ENCODE results near the gene RAET1G.

The RAET1G gene

DNA sequence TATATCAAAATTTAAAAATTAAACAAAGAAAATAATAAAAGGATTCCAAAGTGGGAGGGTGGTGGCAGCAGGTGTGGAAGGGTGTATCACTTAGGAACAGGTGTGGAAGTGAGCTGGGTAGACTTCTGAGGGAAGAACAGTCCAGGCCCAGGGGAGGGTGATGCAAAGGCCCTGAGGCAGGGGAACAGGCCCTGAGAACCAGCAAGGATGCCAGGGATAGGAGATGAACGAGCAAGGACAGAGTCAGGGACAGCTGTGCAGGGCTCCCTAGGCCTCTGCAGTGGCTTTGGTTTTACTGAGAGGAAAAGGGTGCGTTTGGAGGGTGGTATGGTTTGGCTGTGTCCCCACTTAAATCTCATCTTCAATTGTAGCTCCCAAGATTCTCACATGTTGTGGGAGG, 15.6 kb downstream of the RAET1G start:
- no peak overlapping the region for H3K4me3 ChIP-seq (replicated peaks in 1 of 2; ENCODE audit: low read depth in 2 of 2, low read length in 2 of 2)
- TF ChIP-seq, protein P1, sequence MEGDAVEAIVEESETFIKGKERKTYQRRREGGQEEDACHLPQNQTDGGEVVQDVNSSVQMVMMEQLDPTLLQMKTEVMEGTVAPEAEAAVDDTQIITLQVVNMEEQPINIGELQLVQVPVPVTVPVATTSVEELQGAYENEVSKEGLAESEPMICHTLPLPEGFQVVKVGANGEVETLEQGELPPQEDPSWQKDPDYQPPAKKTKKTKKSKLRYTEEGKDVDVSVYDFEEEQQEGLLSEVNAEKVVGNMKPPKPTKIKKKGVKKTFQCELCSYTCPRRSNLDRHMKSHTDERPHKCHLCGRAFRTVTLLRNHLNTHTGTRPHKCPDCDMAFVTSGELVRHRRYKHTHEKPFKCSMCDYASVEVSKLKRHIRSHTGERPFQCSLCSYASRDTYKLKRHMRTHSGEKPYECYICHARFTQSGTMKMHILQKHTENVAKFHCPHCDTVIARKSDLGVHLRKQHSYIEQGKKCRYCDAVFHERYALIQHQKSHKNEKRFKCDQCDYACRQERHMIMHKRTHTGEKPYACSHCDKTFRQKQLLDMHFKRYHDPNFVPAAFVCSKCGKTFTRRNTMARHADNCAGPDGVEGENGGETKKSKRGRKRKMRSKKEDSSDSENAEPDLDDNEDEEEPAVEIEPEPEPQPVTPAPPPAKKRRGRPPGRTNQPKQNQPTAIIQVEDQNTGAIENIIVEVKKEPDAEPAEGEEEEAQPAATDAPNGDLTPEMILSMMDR (IDR thresholded peaks at IDR 0.05; ENCODE audit: low read depth, low read length), result no peak
- DNase-seq (ENCODE audit: low read depth in 2 of 2), result no peak

DNA sequence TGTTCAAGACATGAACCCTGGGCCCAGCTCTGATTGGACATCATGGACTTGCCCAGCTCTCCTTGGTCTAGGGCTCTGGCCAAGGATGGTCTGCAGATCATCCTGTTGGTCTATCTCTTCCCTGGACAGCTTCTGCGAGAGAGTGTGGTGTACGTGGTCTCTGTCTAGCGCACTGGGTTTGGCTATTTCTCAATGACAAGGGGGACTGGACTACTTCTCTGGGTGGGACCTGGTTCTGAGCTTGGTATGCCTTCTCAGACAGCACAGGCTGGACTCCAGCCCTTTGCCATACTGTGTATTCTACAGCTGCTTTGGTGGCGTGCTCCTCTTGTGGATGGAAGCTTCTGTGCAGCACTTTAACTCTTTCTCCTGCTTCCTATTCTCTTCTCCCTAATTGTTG, 16.5 kb downstream of the RAET1G start:
- H3K4me3 ChIP-seq (replicated peaks in 1 of 2; ENCODE audit: low read depth in 2 of 2, low read length in 2 of 2), result no peak overlapping the region
- no peak for DNase-seq (ENCODE audit: low read depth in 2 of 2)
- TF ChIP-seq, protein P1 (IDR thresholded peaks at IDR 0.05; ENCODE audit: low read depth, low read length), result no peak

DNA sequence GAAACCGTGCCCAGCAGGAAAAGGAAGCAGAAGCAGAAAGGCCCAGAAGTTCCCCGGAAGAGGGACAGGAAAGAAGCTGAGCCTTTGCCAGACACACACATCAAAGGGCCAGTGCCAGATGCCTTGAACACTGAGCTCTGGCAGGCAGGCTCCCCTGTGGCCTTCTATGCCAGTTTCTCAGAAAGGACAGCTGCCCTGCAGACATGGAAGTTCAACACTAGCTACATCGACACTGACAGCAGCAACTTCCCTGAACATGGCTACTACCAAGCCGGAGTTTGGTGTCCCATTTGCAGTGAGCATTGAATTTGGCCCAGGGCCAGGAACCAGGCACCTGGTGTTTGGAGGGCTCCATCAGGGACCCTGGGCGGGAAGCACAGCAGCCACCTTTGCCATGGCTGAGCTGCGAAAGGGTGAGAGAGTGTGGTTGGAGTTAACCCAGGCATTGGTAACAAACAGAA, 17.0 kb downstream of the RAET1G start:
- TF ChIP-seq, protein P1 (IDR thresholded peaks at IDR 0.05; ENCODE audit: low read depth, low read length), result no peak
- H3K4me3 ChIP-seq (replicated peaks in 1 of 2; ENCODE audit: low read depth in 2 of 2, low read length in 2 of 2), result no peak overlapping the region
- DNase-seq (ENCODE audit: low read depth in 2 of 2), result no peak

DNA sequence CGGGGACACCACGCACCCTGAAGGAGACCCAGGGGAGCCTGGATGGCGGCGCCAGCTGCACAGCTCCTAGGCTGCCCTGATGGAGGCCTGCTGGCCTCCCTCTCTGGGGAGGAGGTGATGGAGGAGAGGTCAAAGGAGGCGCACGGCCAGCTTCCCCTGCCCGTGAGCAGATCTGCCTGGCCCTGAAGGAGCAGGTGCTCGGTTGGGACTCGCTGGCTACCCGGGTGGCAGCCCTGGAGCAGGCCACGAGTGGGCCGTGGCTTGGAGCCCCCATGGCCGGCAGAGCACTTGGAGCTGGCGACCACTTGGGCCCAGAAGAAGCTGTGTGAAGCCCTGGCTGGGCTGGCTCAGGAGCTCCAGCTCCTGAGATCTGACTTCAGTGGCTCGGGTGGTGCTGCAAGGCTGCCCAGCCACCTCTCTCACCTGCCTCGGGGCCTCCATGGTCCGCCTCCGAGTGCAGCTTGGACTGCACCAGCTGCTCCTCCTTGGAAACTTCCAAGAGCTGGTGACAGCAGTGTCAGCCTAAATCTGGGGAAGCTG, 17.5 kb downstream of the RAET1G start:
- no peak overlapping the region for H3K4me3 ChIP-seq (replicated peaks in 1 of 2; ENCODE audit: low read depth in 2 of 2, low read length in 2 of 2)
- no peak for DNase-seq (ENCODE audit: low read depth in 2 of 2)
- TF ChIP-seq, protein P1 (IDR thresholded peaks at IDR 0.05; ENCODE audit: low read depth, low read length), result no peak

DNA sequence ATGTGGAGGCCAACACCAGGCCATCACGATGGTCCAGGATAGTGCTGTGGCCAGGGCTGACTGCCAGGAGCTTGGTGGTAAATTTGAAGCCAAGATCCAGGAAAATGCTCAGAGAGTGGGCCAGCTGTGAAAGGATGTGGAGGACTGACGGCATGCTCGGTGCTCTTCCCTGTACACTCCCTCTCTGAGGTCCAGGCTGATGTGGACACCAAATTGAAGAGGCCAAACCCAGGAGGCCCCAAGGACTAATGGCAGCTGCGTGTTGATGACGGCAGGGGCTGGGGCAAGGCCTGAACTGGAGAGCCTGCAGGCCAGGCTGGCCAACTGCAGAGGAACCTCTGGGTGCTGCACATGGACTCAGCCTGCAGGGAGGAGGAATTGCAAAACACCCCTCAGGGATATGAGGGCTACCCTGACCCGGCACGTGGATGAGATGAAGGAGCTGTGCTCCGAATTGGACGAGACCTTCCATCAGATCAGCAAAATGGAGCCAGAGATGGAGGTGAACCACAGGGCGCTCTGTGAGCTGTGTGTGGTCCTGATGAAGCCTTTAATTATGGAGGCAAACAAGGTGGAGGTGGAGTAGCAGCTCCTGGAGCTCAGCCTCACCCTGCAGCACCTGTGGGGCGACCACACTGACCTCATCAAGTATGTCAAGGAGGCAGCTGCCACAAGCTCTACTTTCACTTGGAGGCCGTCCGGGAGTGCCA, 18.1 kb downstream of the RAET1G start:
- TF ChIP-seq, protein P1 (IDR thresholded peaks at IDR 0.05; ENCODE audit: low read depth, low read length), result no peak
- no peak for DNase-seq (ENCODE audit: low read depth in 2 of 2)
- H3K4me3 ChIP-seq (replicated peaks in 1 of 2; ENCODE audit: low read depth in 2 of 2, low read length in 2 of 2), result no peak overlapping the region

DNA sequence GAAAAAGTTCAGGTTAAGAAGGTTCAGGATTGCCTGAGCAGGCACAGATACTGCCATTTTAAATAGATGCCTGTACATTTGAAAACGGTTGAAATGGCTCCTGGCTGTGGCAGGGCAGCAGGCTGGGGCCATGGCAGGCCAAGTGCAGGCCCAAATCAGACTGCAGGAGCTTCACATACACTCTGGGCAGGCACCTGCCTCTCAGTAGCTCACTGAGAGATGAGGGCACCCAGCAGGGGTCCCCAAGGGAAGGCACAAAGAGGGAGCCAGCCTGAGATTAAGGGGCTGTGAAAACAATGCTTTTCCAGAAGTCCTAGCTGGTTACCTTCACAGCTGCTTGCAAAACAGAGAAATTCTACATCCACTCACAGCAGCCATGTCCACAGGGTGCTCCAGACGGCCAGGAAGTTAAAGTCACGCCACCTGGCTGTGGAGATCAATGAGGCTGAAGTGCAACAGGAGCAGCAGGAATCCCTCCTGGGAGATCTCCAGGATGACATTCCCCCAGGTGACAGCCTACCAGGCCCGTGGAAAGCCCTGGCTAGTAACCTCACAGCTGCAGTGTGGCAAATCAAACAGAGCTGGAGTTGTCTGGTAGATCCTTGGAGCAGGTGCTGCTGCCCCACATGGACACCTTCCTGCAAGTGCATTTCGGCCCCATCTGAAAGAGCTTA, 18.8 kb downstream of the RAET1G start:
- no peak for DNase-seq (ENCODE audit: low read depth in 2 of 2)
- TF ChIP-seq, protein P1 (IDR thresholded peaks at IDR 0.05; ENCODE audit: low read depth, low read length), result no peak
- H3K4me3 ChIP-seq (replicated peaks in 1 of 2; ENCODE audit: low read depth in 2 of 2, low read length in 2 of 2), result no peak overlapping the region

Measured in cardiac fibroblast (primary cell).